OCI-M2 (cell line): Measurements from ENCODE around the gene LHPP.

ENCODE experiments used
- DNase-seq: peaks from one replicate; lab custom pipeline; 2025; ENCODE audit not compliant: unreplicated experiment; lab: John Stamatoyannopoulos, UW

Gene LHPP

GRCh38 chr10:124518366-124518765, 56.7 kb downstream of the LHPP start:
- no peak for DNase-seq

DNA sequence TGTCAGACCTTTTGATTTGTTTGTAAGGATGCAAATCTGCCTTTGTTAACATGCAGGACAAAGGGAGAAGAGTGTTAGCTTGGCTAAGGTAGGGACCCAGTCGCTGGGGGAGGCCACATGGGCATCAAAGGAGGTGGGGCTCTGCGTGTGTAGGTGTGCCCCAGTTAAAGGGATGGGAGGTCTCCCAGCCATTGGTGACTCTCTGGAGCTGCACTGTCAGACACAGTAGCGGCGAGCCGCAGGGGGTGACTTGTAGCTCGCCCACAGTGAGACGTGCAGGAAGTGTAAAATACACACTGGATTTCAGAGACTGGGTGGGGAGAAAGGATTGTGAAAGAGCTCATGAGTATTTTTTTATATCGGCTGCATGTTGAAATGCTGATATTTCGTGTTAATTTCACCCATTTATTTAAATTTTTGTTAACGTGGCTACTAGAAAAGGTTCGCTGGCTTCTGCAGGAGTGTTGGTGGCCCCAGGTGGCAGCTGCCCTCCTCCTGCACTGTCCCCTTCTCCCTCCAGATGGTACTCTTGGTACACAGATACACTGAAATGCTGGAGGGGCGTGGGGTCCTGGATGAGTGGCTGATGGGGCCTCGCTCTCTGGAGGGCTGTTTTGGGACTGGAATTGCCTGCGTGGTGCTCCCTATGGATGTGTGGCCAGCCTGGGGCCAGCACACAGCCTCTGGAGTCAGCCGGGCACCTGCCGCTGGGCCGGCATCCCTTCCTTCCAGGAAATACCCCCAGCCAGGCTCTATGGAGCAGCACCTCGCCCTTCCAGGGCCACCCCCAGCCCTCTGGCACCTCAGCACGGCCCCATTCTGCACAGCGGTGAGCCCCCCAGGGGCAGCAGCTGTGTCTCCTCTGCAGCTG, 59.2 kb downstream of the LHPP start:
- DNase-seq = no peak

GRCh38 chr10:124521429-124521871, 59.8 kb downstream of the LHPP start:
- DNase-seq = no peak

DNA sequence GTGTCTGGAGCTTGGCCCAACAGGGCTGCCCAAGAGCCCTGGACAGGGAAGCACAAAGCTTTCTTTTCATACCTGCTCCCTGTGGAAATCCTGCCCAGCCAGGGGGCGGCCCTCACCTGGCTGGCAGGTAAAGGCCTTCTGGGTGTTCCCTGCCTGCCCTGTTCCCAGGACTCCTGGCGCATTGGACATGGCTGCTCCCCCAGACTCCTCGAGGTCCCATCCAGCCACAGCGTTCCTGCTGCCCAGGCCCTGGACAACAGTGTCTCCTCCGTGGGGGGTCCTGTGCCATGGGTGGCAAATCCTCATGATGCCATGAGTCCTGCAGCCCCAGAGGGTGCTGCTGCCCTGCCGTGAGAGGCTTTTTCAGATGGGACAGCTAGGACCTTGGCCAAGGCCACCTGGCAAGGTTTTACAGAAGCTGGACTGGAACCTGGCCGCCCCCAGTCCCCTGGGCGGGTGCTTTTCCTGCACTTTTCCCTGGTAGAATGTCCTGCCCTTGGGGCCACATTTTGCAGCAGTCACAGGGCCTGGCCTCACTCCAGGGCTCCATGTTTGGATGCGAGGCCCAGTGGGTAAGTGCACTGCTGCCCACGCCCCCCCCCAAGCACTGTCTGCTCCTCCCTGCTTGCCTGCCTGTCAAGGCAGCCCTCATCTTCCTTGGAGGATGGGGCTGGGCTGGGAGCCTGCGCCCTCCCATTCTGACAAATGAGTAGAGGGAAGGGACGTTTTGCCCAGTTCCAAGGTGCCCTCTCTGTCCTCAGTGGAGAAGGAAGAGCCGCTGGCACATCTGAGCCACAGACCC, 60.7 kb downstream of the LHPP start:
- no peak for DNase-seq

GRCh38 chr10:124522933-124523871, 61.6 kb downstream of the LHPP start:
- no peak for DNase-seq

DNA sequence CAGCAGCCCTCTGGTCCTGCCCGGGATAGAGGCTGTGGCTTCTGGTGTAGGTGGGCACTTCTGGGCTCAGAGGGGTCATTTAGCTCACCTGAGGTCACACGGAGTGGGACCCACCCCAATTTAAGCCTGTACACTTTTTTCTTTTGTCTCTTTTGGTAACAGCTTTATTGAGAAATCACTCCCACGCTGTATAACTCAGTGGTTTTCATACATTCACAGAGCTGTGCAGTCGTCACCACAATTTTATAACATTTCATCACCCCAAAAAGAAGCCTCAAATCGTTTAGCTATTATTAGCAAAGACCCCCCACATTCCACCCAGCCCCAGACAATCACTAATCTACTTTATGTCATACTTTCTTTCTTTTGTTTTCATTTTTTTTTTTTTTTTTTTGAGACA, 62.3 kb downstream of the LHPP start:
- no peak for DNase-seq

GRCh38 chr10:124524991-124525653, 63.5 kb downstream of the LHPP start:
- DNase-seq = no peak

DNA sequence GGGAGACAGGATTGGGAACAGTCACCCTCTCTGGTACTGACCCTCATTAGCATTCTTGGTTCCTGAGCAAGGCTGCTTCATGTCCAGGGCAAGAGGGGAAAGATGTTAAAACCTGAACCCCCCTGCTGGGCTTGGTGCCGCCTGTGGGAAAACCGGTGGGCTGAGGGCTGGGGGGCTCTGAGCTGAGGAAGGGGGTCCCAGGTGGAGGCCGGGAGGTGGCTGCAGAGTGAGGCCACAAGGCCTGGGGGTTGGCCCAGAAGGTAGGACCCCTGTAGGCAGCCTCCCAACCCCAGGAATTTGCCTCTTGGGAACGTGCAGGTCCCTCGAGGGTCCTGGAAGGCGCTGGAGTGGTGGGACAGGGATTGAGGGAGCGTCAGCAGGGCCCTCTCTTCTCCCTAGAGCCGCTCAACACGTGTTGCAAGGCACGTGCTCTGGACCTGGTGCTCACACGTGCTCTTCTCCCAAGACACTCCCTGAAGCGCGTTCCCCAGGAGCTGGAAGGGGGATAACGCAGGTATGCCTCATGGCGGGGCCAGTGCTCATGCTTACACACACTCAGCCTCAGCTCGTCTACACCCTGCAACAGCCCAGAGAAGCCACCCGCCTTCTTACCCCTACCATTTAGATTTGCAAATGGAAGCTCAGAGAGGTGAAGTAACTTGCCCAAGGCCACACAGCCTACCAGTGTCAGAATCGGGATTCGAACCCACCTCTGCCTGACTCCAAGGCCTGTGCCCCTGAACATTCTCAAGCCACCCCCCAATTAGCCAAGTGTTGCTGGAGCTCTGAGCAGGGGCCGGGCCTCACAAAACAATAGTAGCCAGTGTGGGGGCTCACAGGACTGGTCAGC, 64.4 kb downstream of the LHPP start:
- DNase-seq = no peak

DNA sequence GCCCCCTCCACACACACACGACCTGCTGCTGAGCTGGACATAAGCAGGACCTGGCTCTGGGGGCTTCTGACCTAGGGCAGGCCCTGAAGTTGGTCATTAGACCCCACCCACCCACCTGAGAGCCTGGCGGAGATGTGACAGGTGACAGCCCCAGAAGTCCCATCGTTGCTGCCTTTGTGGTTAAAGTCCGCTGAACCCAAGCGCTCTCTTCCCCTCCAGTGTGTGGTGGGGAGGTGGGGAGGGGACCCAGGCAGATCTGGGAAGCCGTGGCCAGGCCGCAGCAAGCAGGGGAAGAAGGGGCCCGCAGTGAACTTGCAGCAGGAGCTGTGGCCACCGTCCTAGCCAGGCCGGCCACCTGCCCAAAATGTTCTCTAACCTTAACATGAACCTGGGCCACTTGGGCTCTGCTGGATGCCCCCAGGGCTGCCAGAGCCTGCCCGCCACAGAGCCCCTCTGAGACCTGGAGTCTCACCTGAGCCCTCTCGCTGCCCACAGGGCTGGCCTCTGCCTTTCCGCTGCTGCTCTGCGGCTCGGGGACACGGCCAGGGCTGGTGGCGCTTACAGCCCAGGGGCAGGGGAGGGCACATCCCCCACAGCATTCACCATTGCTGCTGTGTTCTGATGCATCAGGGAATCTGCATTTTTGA, 65.1 kb downstream of the LHPP start:
- DNase-seq = no peak

GRCh38 chr10:124527874-124528395, 66.3 kb downstream of the LHPP start:
- DNase-seq = no peak

GRCh38 chr10:124529661-124530214, 68.1 kb downstream of the LHPP start:
- no peak for DNase-seq

GRCh38 chr10:124530215-124530665, 68.6 kb downstream of the LHPP start:
- DNase-seq = no peak

DNA sequence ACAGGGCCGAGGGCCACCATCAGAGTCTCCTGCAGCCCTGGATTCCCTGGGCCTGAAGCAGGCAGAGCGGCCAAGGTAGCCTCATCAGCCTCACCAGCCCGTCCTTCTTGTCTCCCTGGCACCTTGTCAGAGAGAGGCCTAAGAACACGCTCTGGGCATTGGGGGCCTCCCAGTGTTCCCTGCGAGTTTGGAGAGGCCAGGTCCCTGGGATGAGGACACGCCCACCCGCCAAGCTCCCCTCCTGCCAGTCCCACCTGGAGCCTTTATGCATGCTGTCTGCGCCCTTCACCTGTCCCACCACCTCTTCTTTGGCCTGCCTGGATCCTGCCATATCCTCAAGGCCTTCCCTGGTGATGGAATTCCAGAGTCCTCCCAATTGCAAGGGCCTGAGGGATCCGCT, 69.2 kb downstream of the LHPP start:
- no peak for DNase-seq

- no peak for DNase-seq
These were observed 70.6 kb downstream of the LHPP start for GRCh38 chr10:124532106-124532641.

GRCh38 chr10:124532788-124533187, 71.2 kb downstream of the LHPP start:
- DNase-seq = no peak

DNA sequence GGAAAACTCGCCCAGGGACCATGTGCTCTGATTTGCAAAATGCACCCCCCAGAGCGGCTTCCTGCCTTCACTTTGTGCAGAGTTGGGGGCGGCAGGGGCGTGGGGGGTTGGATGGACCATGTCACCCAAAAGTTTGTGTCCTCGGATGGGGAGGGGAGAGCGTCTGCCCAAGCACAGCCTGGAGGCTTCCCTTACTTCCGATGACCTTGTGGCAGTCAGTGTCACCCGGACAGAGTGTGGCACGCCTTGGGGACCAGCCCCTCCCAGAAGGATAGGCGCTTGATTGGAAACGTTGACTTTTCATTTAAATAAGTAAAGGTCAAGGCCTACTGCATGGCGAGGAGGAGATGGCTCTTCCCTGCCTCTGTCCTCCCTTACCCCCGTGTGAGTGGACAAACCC, 71.6 kb downstream of the LHPP start:
- DNase-seq = no peak

- no peak for DNase-seq
These were observed 72.7 kb downstream of the LHPP start for GRCh38 chr10:124534231-124534798.
